ENCODE data around the gene SLC27A3. TPM values are rescaled to one million over a fixed set of nuclear protein-coding genes. Genes with fewer than 3 reads are reported as not detected.
A peak's percentile ranks its signal among the peaks of the same experiment; 100 is the strongest.

The SLC27A3 gene
- total RNA-seq, 1 experiment from 2014 or later: 42.0 TPM

GRCh38 chr1:153773096-153773921 is 1.9 kb upstream of the SLC27A3 start:
- no peak overlapping the region for H3K4ac ChIP-seq (ENCODE audit: low read depth, low read length)
- H3K36me3 Mint-ChIP-seq (ENCODE audit: insufficient read depth in 1 of 3, low read depth in 3 of 3): peaks cover 23 to 67% (median 54%) of the 10 kb centered on the region in 3 experiments; a peak in 6 of 7 replicates
- H4K20me1 ChIP-seq (ENCODE audit: control insufficient read depth, insufficient read depth, insufficient read length): no peaks in the 10 kb centered on the region
- no peaks in the 10 kb centered on the region for H3K79me2 ChIP-seq (ENCODE audit: insufficient read depth, low read length)
- H3K27me3 Mint-ChIP-seq (ENCODE audit: low read depth): no peaks in the 10 kb centered on the region
- no peak for DNase-seq
- no peak overlapping the region for H3K27ac ChIP-seq (ENCODE audit: insufficient read length, low read depth, low read length)
- peaks cover 10% of the 10 kb centered on the region for H3K23me2 ChIP-seq (ENCODE audit: insufficient read length, low read depth, low read length, poor library complexity, severe bottlenecking)
- TF ChIP-seq, protein P1, sequence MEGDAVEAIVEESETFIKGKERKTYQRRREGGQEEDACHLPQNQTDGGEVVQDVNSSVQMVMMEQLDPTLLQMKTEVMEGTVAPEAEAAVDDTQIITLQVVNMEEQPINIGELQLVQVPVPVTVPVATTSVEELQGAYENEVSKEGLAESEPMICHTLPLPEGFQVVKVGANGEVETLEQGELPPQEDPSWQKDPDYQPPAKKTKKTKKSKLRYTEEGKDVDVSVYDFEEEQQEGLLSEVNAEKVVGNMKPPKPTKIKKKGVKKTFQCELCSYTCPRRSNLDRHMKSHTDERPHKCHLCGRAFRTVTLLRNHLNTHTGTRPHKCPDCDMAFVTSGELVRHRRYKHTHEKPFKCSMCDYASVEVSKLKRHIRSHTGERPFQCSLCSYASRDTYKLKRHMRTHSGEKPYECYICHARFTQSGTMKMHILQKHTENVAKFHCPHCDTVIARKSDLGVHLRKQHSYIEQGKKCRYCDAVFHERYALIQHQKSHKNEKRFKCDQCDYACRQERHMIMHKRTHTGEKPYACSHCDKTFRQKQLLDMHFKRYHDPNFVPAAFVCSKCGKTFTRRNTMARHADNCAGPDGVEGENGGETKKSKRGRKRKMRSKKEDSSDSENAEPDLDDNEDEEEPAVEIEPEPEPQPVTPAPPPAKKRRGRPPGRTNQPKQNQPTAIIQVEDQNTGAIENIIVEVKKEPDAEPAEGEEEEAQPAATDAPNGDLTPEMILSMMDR (conservative IDR thresholded peaks at IDR 0.05): no peak
- no peak overlapping the region for H2BK5ac ChIP-seq (ENCODE audit: insufficient read length, low read length)
- no peak overlapping the region for H2BK15ac ChIP-seq (ENCODE audit: low read depth, low read length)
- H3K27me3 ChIP-seq (ENCODE audit: insufficient read depth, low read length): no peaks in the 10 kb centered on the region
- H4K91ac ChIP-seq (ENCODE audit: insufficient read length, low read depth, low read length): no peak overlapping the region
- no peak overlapping the region for H3K14ac ChIP-seq (ENCODE audit: insufficient read depth, low read length)
- peaks cover 35 to 52% of the 10 kb centered on the region in 2 experiments for H3K4me1 Mint-ChIP-seq
- H3K9me3 Mint-ChIP-seq: no peaks in the 10 kb centered on the region
- H3K9me3 ChIP-seq (ENCODE audit: control insufficient read depth, low read depth, low read length): no peaks in the 10 kb centered on the region
- H3T11ph ChIP-seq (ENCODE audit: low read length): no peak overlapping the region
- H3K56ac ChIP-seq (ENCODE audit: insufficient read length, low read depth, low read length): no peak overlapping the region
- H3K27ac Mint-ChIP-seq: peak overlapping the region in 1 of 3 experiments; percentile 40; a peak in 2 of 7 replicates
- H2AK5ac ChIP-seq (ENCODE audit: insufficient read length, low read length): no peak overlapping the region
- H2BK12ac ChIP-seq (ENCODE audit: insufficient read length, low read depth, low read length): no peak overlapping the region
- H3K4me2 ChIP-seq (ENCODE audit: insufficient read depth, insufficient read length, low read length): no peak overlapping the region
- H2BK20ac ChIP-seq (ENCODE audit: low read depth, low read length, poor library complexity, severe bottlenecking): no peak overlapping the region
- no CpG with 5 or more reads among the region's 12 CpGs for WGBS (ENCODE audit: extremely low coverage, insufficient read length, low lambda C conversion rate)
- peak overlapping the region; percentile 21 to 89; a peak in 3 of 5 replicates for H3K4me3 Mint-ChIP-seq
- H2BK120ac ChIP-seq (ENCODE audit: low read depth, low read length, poor library complexity, severe bottlenecking): no peak overlapping the region
- peaks cover 5% of the 10 kb centered on the region; the same call in 1 of the 2 replicates for H3K4me1 ChIP-seq (ENCODE audit: insufficient read depth, low read length)
- no peak overlapping the region for H3K9ac ChIP-seq (ENCODE audit: extremely low read depth, insufficient read length, low read length)
- no peak overlapping the region for H4K5ac ChIP-seq (ENCODE audit: insufficient read length, low read depth, low read length)
- no peak overlapping the region for H3K18ac ChIP-seq (ENCODE audit: insufficient read length, low read depth, low read length)
- no peak overlapping the region for H4K8ac ChIP-seq (replicated peaks; ENCODE audit: insufficient read length, low read depth, low read length)
- H3K79me1 ChIP-seq (ENCODE audit: insufficient read depth, low read depth, low read length, poor library complexity, severe bottlenecking): no peaks in the 10 kb centered on the region
- no peak overlapping the region for H2AFZ ChIP-seq (ENCODE audit: low read length)
- no peak overlapping the region for H3K23ac ChIP-seq (ENCODE audit: insufficient read length, low read depth, low read length)
